ENCODE results near the gene RICTOR. TPM values are rescaled to one million over a fixed set of nuclear protein-coding genes. Genes with fewer than 3 reads are reported as not detected.

Gene RICTOR
- total RNA-seq, 1 donor from 2014 or later = 35.0 TPM

GRCh38 chr5:39119404-39120051, 45.3 kb upstream of the RICTOR start:
- no peak for TF ChIP-seq CTCF (IDR thresholded peaks at IDR 0.05; ENCODE audit: insufficient read depth, low read length, severe bottlenecking)
- no peak for FAIRE-seq
- H3K4me3 ChIP-seq (ENCODE audit: low read depth, low read length) = no peak overlapping the region
- H3K36me3 ChIP-seq (ENCODE audit: control insufficient read depth, insufficient read depth, low read length) = no peaks in the 10 kb centered on the region
- no peaks in the 10 kb centered on the region for H3K27me3 ChIP-seq (ENCODE audit: control insufficient read depth, insufficient read depth, low read length)
- no peak for DNase-seq (ENCODE audit: low read depth)

GRCh38 chr5:39118638-39119037, 44.4 kb upstream of the RICTOR start:
- FAIRE-seq (no peak), DNase-seq (ENCODE audit: low read depth) (no peak)
- H3K4me3 ChIP-seq (ENCODE audit: low read depth, low read length) = no peak overlapping the region
- no peaks in the 10 kb centered on the region for H3K36me3 ChIP-seq (ENCODE audit: control insufficient read depth, insufficient read depth, low read length)
- H3K27me3 ChIP-seq (ENCODE audit: control insufficient read depth, insufficient read depth, low read length) = no peaks in the 10 kb centered on the region
- no peak for TF ChIP-seq CTCF (IDR thresholded peaks at IDR 0.05; ENCODE audit: insufficient read depth, low read length, severe bottlenecking)

- no peak overlapping the region for H3K4me3 ChIP-seq (ENCODE audit: low read depth, low read length)
- FAIRE-seq = no peak
- no peaks in the 10 kb centered on the region for H3K27me3 ChIP-seq (ENCODE audit: control insufficient read depth, insufficient read depth, low read length)
- no peak for TF ChIP-seq CTCF (IDR thresholded peaks at IDR 0.05; ENCODE audit: insufficient read depth, low read length, severe bottlenecking)
- no peaks in the 10 kb centered on the region for H3K36me3 ChIP-seq (ENCODE audit: control insufficient read depth, insufficient read depth, low read length)
- DNase-seq (ENCODE audit: low read depth) = peak; percentile 69
These were observed 43.2 kb upstream of the RICTOR start for GRCh38 chr5:39117401-39117800.

- TF ChIP-seq CTCF (IDR thresholded peaks at IDR 0.05; ENCODE audit: insufficient read depth, low read length, severe bottlenecking) = no peak
- no peak for FAIRE-seq
- Histone ChIP-seq H3K36me3 (ENCODE audit: control insufficient read depth, insufficient read depth, low read length) (no peaks in the 10 kb centered on the region), H3K4me3 (ENCODE audit: low read depth, low read length) (no peak overlapping the region), H3K27me3 (ENCODE audit: control insufficient read depth, insufficient read depth, low read length) (no peaks in the 10 kb centered on the region)
- DNase-seq (ENCODE audit: low read depth) = peak; percentile 23
These were observed 42.4 kb upstream of the RICTOR start for GRCh38 chr5:39116344-39117170.

GRCh38 chr5:39115644-39116343, 41.6 kb upstream of the RICTOR start:
- DNase-seq (ENCODE audit: low read depth) (no peak), FAIRE-seq (no peak)
- TF ChIP-seq CTCF (IDR thresholded peaks at IDR 0.05; ENCODE audit: insufficient read depth, low read length, severe bottlenecking) = no peak
- no peaks in the 10 kb centered on the region for H3K36me3 ChIP-seq (ENCODE audit: control insufficient read depth, insufficient read depth, low read length)
- H3K27me3 ChIP-seq (ENCODE audit: control insufficient read depth, insufficient read depth, low read length) = no peaks in the 10 kb centered on the region
- no peak overlapping the region for H3K4me3 ChIP-seq (ENCODE audit: low read depth, low read length)
